HTR-8/SVneo (cell line): Measurements from ENCODE around the gene HMGA1.

Experiments
- DNase-seq: peaks from one replicate; pipeline ENCODE4 v3.0.0; 2011; ENCODE audit warnings: low spot score, mixed read lengths; ENCODE audit not compliant: insufficient read length
- FAIRE-seq: peaks from 2 replicates; lab custom pipeline; 2011; peaks lifted over from hg19 to GRCh38; lab: Jason Lieb, UNC

The HMGA1 gene

GRCh38 chr6:34236443-34237315, at the start of gene HMGA1:
TSS of gene HMGA1 (plus strand) at chr6:34236873. CDS start at chr6:34240781, 3,908 bp downstream.
- peak; percentile 81 for DNase-seq
- peak; percentile 51 for FAIRE-seq

- FAIRE-seq: no peak
Measured at GRCh38 chr6:34189806-34190503, 46.7 kb upstream of the HMGA1 start.

GRCh38 chr6:34190504-34191122, 46.1 kb upstream of the HMGA1 start:
- no peak for FAIRE-seq

More at GRCh38 chr6:34189806-34190503, 46.7 kb upstream of the HMGA1 start:
- no peak for DNase-seq

GRCh38 chr6:34194772-34195171, 41.9 kb upstream of the HMGA1 start:
- no peak for DNase-seq
- FAIRE-seq: no peak

More at GRCh38 chr6:34190504-34191122, 46.1 kb upstream of the HMGA1 start:
- DNase-seq: no peak

GRCh38 chr6:34195726-34196115, 41.0 kb upstream of the HMGA1 start:
- FAIRE-seq: no peak
- DNase-seq: no peak

- FAIRE-seq (peak; percentile 82), DNase-seq (peak; percentile 88)
Measured at GRCh38 chr6:34196116-34196832, 40.4 kb upstream of the HMGA1 start.

GRCh38 chr6:34196833-34197195, 39.9 kb upstream of the HMGA1 start:
- no peak for DNase-seq
- no peak for FAIRE-seq

- FAIRE-seq (peak; percentile 20), DNase-seq (no peak)
Measured at GRCh38 chr6:34200340-34200971, 36.2 kb upstream of the HMGA1 start.

GRCh38 chr6:34201455-34202107, 35.1 kb upstream of the HMGA1 start:
- FAIRE-seq (no peak), DNase-seq (no peak)

- FAIRE-seq (peak; percentile 48), DNase-seq (no peak)
Measured at GRCh38 chr6:34202329-34203201, 34.1 kb upstream of the HMGA1 start.

GRCh38 chr6:34204693-34205092, 32.0 kb upstream of the HMGA1 start:
- FAIRE-seq: no peak

GRCh38 chr6:34205466-34205865, 31.2 kb upstream of the HMGA1 start:
- no peak for DNase-seq
- peak; percentile 33 for FAIRE-seq

More at GRCh38 chr6:34204693-34205092, 32.0 kb upstream of the HMGA1 start:
- DNase-seq: no peak

GRCh38 chr6:34205916-34206315, 30.8 kb upstream of the HMGA1 start:
- DNase-seq: no peak
- no peak for FAIRE-seq

GRCh38 chr6:34206726-34207125, 29.9 kb upstream of the HMGA1 start:
- DNase-seq (no peak), FAIRE-seq (no peak)

GRCh38 chr6:34207695-34208443, 28.8 kb upstream of the HMGA1 start:
- FAIRE-seq (no peak), DNase-seq (no peak)

GRCh38 chr6:34213772-34214171, 22.9 kb upstream of the HMGA1 start:
- FAIRE-seq: no peak
- DNase-seq: no peak

GRCh38 chr6:34218691-34219090, 18.0 kb upstream of the HMGA1 start:
- no peak for DNase-seq
- no peak for FAIRE-seq
